GM19351 (cell line): ENCODE results near the gene SYNRG.

Experiments
- ATAC-seq: cut with Tn5 transposase; IDR thresholded peaks from one replicate; pipeline ENCODE4 v1.9.1; 2021; ENCODE audit warnings: mild to moderate bottlenecking, moderate library complexity; ENCODE audit not compliant: unreplicated experiment

SYNRG gene

DNA sequence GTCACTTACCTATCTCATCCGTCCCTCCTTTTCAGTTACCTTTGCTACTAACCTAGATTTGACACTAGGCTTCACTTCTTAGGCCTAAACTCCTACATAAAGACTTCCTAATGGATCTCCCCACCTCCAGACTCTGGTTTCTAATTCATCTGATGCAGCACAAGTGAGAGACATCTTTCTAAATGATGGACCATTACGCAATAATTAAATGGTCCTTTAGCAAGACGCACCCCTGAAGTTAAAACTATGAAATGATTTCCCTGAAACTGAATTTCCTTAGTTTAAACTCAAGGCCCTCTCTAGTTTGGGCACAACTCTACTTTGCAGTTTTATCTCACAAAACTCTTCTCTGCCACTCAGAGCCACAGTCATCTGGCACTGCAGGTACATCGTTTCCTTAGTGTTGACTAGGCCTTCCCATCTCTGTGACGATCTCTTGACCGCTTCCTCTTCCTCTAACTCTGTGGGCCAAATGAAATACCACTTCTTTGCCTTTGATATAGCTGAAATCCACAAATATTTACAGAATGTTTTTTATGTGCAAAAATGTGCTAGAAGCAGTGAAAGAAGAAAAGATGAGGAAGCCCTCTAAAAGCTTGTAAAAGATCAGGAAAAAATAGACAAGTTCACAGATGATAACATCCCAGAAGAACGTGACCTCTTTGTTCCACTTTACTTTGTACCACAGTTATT, 3.3 kb downstream of the SYNRG start:
- ATAC-seq = no peak

DNA sequence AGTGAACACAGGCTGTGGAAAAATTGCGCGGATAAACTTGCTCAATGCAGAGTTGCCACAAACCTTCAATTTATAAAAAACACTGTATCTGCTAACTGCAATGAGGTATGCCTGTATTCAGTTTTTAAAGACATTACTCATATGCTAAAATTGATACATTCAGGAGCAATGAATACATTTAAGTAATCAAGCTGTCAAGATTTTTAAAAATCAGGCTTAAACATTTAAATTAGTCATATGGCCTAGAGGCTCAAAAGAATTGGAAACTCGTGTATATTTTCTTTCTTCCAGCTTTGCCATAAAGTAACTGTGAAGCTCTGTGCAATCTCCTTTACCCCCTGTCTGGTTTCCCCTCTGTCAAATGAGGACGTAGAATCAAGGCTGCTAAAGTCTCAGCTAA, 4.1 kb downstream of the SYNRG start:
- no peak for ATAC-seq

DNA sequence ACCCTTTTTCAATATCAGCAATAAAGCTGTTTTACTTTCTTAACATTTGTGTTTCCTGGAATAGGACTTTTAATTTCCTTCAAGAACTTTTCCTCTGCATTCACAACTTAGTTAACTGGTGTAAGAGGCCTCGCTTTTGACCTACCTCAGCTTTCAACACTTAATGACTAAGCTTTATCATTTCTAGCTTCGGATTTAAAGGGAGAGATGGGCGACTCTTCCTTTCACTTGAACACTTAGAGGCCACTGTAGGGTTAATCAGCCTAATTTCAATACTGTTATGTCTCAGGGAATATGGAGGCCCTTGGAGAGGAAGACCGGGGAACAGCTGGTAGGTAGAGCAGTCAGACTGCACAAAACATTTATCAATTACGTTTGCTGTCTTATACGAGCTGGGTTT, 4.7 kb downstream of the SYNRG start:
- ATAC-seq = no peak

DNA sequence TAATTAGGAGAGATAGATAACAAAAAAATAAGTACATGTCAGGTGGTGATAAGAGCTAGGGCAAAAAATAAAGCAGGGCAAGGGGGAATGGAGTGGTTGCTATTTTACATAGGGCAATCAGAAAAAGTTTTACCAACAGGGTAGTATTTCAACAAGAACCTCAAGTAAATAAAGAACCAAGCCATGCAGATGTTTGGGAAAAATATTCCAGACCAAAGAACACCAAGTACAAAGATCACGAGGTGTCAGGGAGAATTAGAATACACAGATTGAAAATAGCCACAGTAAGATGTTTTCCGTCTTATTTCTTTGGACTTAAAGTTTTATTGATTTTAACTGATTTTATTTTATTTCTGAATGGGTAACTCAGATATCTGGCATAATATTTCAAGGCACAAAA, 11.1 kb downstream of the SYNRG start:
- ATAC-seq = no peak

DNA sequence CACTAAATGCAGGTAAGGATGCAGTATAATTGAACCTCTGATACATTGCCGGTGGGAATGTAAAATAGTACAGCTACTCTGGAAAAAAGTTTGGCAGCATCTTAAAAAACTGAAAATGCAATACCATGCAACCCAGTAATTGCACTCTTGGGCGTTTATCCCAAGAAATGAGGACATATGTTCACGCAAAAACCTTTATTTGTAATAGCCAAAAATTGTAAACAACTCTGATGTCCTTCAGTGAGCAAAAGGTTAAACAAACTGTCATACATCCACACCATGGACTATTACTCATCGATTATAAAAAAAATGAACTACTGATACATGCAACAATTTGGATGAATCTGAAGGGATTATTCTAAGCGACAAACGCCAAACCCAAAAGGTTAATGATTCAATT, 16.9 kb downstream of the SYNRG start:
- no peak for ATAC-seq

DNA sequence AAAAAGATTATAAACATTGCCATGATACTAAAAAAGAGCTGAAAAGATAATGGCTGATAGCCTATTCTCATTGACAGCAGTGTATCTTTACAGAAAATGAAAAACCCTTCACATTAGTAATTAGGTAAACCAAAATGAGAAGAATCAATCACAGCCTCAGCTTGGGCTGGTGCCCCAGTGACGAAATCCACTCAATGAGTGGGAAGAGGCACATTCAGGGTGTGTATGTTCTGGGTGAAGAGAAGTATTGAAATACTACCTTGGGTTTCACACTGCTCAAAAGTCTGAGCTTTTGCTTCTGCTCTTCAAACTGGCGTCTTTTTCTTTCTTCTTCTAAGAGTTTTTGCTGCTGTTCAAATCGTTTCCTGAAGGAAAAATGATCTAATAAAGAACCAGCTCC, 24.2 kb downstream of the SYNRG start:
- ATAC-seq = no peak

DNA sequence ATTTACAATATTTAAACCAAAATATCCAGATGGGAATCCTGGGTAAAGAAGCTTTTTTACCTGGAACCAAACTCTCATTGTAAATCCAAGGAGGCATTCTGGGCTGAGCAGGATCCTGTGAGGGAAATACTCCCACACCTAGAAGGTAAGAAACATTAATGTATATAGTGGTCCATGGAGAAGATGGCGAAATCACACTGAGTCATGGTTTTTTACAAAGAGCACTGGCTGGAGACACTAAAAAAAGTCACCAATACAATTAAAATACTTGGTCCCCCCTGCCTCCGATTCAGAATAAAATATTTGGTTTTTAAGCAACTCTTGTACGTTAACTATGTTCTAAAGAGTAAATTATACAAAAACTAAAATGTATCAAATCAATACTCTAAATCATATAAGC, 32.9 kb downstream of the SYNRG start:
- ATAC-seq = no peak

DNA sequence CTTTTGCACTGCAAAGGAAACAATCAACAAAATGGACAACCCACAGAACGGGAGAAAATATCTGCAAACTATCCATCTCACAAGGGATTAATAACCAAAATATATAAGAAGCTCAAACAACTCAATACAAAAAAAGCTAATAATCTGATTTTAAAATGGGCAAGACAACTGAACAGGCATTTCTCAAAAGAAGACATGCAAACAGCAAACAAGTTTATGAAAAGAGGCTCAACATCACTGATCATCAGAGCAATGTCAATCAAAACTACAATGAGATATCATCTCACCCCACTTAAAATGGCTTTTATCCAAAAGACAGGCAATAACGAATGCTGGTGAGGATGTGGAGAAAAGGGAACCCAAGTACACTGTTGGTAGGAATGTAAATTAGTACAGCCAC, 34.8 kb downstream of the SYNRG start:
- ATAC-seq = no peak

DNA sequence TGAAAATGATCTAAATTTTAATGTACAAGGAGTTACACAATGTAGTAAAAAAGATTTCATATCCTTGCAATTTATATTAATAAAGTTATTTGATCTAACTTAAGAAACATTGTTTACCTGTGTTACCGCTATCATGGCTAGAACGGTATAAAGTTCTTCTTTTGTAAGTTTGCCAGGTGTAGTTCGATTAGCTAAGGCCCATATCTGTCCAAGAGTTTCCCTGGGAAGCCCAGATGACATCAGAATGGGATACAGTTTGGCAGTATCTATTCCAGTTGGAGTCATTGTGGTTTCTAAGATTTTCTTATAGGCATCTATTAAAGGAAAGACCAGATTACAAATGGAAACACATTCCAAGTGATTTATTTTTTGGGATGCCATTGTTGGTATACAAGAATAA, 37.5 kb downstream of the SYNRG start:
- no peak for ATAC-seq

DNA sequence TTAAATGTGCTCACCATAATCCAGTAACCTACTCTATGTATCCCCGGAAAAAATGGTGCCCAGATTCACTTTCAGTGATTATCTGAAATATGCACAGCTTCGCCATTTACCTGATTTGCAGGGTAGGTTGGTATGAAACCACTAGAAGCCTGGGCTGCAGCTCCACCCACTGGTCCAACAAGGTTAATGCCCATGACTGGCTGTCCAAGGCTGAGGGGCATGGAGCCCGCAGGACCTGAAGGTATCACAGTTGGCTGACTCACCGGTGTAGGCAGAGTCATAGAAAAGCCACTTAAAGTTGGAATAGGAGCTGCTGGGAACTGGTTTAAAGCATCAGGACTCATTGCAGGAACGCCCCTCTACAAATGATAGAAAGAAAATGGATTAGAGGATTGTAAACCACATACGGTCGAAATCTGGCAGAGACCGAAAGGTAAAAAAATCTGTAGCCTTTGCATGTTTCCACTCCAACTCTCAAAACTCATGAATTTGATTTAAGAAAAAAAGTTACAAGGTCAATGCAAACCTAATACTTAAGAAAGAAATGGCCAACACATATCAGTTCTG, 38.6 kb downstream of the SYNRG start:
- ATAC-seq = no peak

DNA sequence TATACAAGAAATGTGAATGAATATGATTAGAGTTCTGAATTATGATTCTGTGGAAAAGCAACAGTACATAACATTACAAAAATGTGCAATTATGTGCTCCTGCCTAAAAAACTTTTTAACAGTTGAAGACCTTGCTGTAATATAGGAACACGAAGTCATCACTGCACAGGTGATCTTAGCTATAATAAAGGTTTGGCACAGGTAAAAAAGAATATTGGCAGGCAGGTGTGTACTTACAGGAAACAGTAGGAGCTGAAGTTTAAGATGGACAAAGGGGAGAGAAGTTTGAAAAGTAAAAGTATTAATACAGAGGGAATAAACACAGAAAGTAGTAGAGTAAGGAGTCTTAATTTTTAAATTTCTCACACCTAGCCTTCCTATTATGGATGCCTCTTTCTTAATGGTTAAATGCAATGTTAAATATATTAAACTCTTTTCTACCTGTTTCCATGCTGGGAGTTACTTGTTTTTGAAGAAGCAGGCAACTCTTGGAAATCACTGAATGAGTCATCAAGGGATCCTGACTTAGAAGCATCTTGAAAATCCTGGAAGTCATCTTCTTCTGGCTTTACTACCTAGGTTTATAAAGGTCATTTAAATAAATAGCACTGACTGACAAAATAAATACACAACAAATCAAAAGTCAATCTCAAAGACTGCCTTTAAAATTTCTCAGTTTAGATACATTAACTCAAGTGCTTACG, 40.7 kb downstream of the SYNRG start:
- no peak for ATAC-seq

DNA sequence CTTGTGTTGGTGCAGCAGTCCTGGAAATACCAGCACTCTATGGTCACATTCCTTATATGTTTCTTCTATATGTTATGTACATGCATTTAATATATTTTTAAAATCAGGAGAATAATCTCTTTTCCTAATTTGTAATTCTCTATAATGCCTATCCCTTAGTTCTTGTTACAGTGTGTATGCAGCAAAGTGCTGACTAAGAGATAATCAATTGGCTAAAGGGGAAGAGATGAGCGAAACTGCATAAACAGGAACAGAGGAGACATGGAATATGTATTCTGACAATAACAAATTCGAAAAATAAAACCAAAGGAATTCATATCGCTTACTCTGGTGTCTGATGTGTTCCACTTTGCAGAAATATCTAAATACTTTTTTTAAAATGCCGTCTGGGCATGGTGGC, 41.7 kb downstream of the SYNRG start:
- no peak for ATAC-seq

DNA sequence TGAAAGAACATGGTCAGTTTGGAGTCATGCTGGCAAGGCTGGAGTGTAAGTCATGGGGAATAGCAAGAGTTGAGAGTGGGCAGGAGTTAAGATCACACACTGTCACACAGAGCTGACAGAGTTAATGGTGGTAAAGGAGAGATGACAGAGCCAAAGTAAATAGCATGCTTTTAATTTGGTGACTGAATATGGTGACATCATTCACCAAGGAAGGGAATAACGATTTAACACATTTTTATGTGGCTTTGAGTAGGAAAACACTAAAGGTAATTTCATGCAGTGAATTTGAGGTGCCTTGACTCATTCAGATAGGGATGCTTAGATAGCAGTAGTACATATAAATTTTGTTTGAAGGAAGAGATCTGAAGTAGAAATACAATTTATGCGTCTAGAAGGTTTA, 42.1 kb downstream of the SYNRG start:
- no peak for ATAC-seq

DNA sequence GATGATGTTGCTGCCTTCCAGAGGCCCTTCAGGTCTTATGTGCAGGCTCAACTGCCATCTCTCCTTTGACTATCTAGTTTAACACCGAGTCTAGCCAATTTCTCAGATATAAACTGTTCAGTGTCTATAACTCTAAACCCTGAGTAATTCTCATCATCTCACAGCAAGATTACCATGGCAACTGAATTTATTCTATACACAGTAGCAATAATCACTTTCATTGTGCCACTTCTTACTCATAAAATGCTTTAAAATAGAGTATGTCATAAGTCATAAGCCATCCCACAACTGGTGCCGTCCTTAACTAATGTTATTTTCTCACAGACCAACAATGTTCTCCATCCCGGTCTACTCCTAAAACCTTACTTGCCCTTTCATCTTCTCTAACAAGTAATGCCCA, 45.0 kb downstream of the SYNRG start:
- no peak for ATAC-seq

DNA sequence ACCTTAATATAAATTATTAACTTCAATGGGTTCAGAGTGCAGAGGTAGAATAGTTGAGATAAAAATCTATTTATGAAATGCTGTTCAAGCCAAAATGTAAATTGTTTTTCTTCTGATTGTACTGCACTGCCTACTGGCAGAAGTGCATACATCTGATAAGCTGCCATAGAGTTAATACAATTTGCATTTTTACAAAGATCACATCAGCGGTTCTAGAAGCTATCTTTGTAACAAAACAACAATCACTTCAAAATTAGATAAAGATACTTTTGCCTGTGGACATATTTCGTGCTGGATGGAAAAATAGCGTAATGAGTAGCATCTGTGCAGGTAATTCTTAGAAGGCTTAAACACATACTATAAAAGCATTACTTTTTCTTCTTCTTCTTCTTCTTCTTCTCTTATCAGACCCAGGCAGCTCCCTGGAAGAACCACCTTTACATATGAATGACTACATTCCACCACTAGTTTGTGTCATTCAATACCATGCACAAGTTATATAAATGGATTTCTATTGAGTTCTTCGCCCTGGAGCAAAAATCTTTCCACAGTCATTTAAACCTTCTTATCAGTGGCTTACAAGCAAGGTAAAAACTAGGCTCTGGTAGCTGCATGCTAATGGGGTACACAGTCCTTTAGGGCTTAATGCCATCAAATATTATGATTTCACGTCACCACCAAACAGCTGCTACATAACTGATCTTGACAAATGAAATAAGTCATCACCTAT, 47.0 kb downstream of the SYNRG start:
- no peak for ATAC-seq

DNA sequence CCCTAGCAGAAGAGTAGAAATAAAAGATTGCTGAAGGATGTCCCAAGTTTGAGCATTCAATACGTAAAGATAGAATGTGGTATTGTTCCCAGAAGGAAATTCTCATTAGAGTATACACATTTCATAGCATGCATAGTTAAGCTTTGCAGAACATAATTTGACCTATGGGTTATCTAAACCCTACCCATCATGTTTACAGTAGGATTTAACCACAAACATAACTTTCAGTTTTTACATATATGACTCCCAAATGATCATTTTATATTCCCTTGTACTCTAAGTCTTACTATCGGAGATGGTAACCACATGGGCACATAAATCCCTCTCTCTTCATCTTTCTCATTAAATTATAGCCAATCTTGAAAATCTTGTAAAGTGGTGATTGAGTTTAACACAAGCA, 50.9 kb downstream of the SYNRG start:
- no peak for ATAC-seq

DNA sequence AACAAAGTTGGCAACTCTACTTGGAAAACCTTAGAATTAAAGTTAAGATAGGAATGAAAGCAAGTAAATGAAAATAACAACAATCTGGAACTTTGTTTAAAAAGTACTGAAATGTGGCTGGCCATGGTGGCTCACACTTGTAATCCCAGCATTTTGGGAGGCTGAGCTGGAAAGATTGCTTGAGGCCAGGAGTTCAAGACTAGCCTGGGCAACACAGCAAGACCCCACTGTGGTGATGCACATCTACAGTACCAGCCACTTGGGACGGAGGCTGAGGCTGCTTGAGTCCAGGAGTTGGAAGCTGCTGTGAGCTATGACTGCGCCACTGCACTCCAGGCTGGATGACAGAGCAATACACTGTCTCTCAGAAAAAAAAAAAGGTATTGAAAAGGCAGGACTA, 51.7 kb downstream of the SYNRG start:
- no peak for ATAC-seq

DNA sequence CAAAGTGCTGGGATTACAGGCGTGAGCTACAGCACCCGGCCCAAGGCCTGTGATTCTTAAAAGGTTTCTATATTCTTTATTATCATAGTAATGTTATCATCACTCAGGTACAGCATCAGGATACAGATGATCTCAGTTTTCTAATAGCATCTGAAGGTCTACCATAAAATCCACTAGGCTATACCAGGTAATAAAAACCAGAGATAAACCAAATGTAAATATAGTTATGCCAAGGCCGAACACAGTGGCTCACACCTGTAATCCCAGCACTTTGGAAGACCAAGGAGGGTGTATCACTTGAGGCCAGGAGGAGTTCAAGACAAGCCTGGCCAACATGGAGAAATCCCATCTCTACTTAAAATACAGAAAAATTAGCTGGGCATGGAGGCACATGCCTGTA, 53.8 kb downstream of the SYNRG start:
- ATAC-seq = no peak

DNA sequence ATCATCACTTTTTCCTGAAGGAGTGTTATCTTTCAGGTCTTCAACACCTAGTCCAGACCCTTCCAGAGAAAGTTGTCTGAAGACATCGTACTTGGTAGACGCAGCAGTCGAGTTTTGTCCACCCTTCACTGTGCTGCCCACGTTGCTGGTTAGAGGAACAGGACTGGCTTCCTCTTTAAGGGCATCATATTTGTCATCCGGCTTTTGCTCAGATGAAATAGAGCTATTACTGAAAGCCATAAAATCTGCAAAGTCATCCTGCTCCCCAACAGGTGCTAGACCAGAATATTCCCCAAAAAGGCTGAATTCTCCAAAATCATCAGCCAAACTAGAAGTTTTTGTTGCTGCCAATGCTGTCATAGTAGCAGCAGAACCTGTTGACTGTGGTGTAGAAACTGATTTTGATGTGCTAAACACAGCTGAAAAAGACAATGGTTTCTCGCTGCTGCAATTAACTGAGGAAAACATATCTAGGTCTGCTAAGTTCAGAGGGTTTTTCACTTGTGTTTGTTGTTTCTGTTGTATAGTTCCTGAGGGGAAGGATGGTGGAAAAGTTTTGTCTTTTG, 55.7 kb downstream of the SYNRG start:
- ATAC-seq = no peak

DNA sequence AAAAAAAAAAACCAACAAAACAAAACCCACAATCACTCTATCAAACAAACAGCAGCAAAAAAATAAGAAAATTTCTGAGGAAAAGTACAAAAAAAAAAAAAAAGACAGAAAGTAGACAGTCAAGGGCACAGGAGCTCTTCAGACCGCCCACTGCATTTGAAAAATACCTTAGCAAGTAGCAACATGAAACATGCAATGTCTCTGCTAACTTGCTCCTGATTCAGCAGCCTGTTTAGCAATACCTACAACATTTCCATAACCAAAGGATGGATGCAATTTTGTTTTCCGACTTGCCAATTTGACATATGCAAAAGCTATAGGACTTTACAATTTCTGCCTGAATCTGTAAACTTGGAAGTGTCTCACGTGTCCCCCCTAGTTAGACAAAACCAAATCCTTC, 57.4 kb downstream of the SYNRG start:
- no peak for ATAC-seq

DNA sequence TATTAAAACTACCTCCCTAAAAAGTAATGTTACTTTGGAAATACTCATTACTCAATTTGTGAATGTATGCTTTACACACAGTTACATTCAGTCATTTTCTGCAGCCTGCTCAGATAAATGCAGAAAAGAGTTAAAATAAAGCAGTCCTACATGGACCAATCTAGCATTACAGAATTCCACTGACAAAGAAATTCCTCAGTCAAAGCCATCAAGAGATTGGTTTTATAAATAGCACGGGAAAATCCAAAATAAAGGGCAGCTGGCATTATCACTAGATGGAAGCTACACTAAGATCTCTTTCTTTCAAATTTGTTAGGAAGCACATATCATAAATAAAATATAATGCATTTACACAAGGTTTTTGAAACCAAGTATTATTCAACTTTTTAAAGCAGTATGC, 61.2 kb downstream of the SYNRG start:
- no peak for ATAC-seq

DNA sequence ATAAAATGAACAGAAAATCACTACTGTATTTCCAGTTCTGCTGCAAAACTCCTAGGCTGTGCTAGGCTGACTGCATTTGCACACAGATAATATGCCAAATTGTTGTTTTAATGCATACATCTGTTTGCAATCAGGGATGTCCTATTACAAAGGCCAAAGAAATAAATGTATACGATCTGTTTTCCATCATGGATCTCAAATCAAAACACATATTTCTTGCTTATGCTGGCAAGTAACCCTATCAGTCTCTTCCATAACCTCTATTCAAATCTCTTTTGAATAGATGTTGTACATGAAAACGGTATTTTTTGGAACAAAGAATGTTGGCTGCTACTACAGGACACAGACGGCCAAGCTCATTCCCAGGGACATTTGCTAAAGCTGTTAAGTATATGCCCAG, 62.9 kb downstream of the SYNRG start:
- no peak for ATAC-seq
